Heart right ventricle (tissue), 16 donors: ENCODE measurements around the gene CLCN4. TPM values are rescaled to one million over a fixed set of nuclear protein-coding genes. Genes with fewer than 3 reads are reported as not detected.
A peak's percentile ranks its signal among the peaks of the same experiment; 100 is the strongest.

Experiments
- ATAC-seq, 8 donors: fragments of 200-7000 bp; cut with Tn5 transposase; one replicate each; pipeline ENCODE4 v1.9.1; 2020; ENCODE audit warnings: mild to moderate bottlenecking in 8 of 8, moderate library complexity in 8 of 8, moderate number of reproducible peaks in 1 of 8
- DNase-seq, 2 donors: peaks; one replicate each; pipeline ENCODE4 v3.0.0-alpha.2; 2020
- H3K27ac ChIP-seq, 10 donors: fragments of 200-600 bp; sonication (generic) in 2 of 10; one replicate each; pipeline versions ENCODE4 v1.5.0 to v1.8.0; 2020 to 2022; ENCODE audit warnings: mild to moderate bottlenecking in 3 of 10
- H3K27me3 ChIP-seq, 7 donors: fragments of 200-600 bp; one replicate each; pipeline ENCODE4 v1.8.0; 2021 to 2022; ENCODE audit warnings: mild to moderate bottlenecking in 2 of 7
- H3K36me3 ChIP-seq, 9 donors: fragments of 200-600 bp; sonication (generic) in 1 of 9; one replicate each; pipeline versions ENCODE4 v1.5.0 to v1.8.0; 2020 to 2022; ENCODE audit warnings: mild to moderate bottlenecking in 2 of 9
- H3K4me1 ChIP-seq, 9 donors: fragments of 200-600 bp; sonication (generic) in 1 of 9; one replicate each; pipeline versions ENCODE4 v1.5.0 to v1.8.0; 2020 to 2022; ENCODE audit warnings: mild to moderate bottlenecking in 4 of 9
- H3K4me3 ChIP-seq, 10 donors: fragments of 200-600 bp; sonication (generic) in 2 of 10; one replicate each; pipeline versions ENCODE4 v1.5.0 to v1.8.0; 2020 to 2022; ENCODE audit warnings: mild to moderate bottlenecking in 7 of 10, moderate library complexity in 2 of 10
- H3K9me3 ChIP-seq, 11 donors: fragments of 200-600 bp in 10 of 11; sonication (generic) in 2 of 11; one replicate each; pipeline versions ENCODE4 v1.5.0 to v1.8.0; 2013 to 2022; ENCODE audit warnings: mild to moderate bottlenecking in 2 of 11, control low read depth in 1 of 11, moderate library complexity in 1 of 11
- WGBS, 2 donors: extraction: QIAGEN DNeasy Blood & Tissue Kit; methylation state at CpG; one replicate each; pipeline ENCODE4 v1.1.7; 2013; ENCODE audit warnings: inconsistent platforms in 1 of 2; 5-methylcytosine and 5-hydroxymethylcytosine counted together
- intact Hi-C, 10 donors: fragments of 100-400 bp; cut with DNase I; formaldehyde crosslinking; loops; one replicate each; pipeline versions ENCODE4 v1.11.1 to v1.14.2; 2022
- polyA plus RNA-seq, 2 donors: library from polyadenylated mRNA; stranded (reverse); fragments of 200-250 nt; gene quantifications; one replicate each; pipeline ENCODE4 v1.2.3, GENCODE V29; 2013
- total RNA-seq, 10 donors: library from RNA; stranded (reverse); fragmentation: NEBNext Ultra II Directional in 3 of 10; extraction: Animal tissue kit (Norgen Biotek cat#: 25700) in 3 of 10; gene quantifications; one replicate each; pipeline versions ENCODE4 v1.2.1 to v1.2.4, GENCODE V29; 2021 to 2023
- TF ChIP-seq, protein P1 (sequence below), 9 donors: fragments of 200-600 bp; sonication (generic) in 2 of 9; IDR thresholded peaks; one replicate each; pipeline versions ENCODE4 v1.5.0 to v1.8.0; 2021 to 2022; ENCODE audit warnings: antibody characterized with exemption in 9 of 9, mild to moderate bottlenecking in 5 of 9, moderate library complexity in 1 of 9
- donor health status: Arrhythmogenic right ventricular cardiomyopathy.
- donor health status: ischemic (EF 13 %, LVEDD 7.1; RV severe dilation, severe dysfunction).
- donor health status: healthy with polysubstance abuse.
- donor health status: DM: no; HTN: yes; CAD: no.
- donor health status: DM: no; HTN: no; CAD: no.
- donor health status: ischemic (EF 25% LVEDD 6.9; RV normal size, moderate dysfunction).
- donor health status: ischemic (EF 25% LVEDD 5.7; RV mildly dilated, moderate dysfunction).
- donor health status: healthy.
- donor health status: DM: yes; HTN: yes; CAD: no.
- donor health status: Ischemic cardiomyopathy.
- donor health status: ischemic (EF 35%, LVEDD 5.7; RV mildly dilated, moderate dysfunction).
- donor health status: nonischemic (EF 11% LVEDD 7.7; RV severe dilation, severe dysfunction).
- donor health status: DM: yes; HTN: yes; CAD: no.
- donor health status: PGD.
- donor health status: ischemic (EF 29% LVEDD 5.4; RV normal size, mild dysfunction).
- donor health status: nonischemic (EF 23%, LVEDD 6.1; RV moderate dilation, normal function).

CLCN4 gene
- total and polyA plus RNA-seq, 12 donors = 4.0 to 44.9 (median 32.0) TPM

DNA sequence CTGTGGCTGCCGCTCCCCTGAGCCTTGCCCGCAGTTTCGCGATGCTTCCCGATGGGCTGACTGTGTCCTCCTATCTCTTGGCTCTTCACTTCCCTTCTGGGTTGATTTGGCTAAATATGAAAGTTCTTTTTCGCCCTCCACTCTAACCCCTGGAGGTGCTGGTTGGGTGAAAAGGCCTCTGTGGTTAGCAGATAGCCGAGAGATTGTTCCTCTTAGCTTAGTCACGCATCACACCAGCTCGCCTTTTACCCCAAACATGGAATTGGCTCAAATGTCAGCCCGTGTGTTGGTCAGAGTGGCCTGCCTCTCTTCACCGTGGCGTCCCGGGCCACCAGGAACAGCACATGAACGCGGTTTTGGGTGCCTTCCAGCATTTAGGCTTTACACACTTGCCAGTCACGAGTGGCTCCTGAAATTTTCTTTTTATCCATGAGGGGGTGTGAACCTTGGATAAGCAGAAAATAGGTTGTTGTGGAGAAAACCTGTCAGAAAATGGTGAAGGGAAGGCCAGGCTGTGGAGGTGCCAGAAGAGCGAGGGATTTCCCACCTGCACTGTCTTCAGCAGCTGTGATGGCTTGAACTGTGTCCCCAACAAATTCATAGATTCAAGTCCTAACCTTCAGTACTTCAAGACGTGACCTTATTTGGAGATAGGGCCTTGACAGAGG lies 8.9 kb downstream of the CLCN4 start:
- WGBS, 2 donors = 70 to 82% methylated on average over 18 of the region's 18 CpGs
- TF ChIP-seq, protein P1, sequence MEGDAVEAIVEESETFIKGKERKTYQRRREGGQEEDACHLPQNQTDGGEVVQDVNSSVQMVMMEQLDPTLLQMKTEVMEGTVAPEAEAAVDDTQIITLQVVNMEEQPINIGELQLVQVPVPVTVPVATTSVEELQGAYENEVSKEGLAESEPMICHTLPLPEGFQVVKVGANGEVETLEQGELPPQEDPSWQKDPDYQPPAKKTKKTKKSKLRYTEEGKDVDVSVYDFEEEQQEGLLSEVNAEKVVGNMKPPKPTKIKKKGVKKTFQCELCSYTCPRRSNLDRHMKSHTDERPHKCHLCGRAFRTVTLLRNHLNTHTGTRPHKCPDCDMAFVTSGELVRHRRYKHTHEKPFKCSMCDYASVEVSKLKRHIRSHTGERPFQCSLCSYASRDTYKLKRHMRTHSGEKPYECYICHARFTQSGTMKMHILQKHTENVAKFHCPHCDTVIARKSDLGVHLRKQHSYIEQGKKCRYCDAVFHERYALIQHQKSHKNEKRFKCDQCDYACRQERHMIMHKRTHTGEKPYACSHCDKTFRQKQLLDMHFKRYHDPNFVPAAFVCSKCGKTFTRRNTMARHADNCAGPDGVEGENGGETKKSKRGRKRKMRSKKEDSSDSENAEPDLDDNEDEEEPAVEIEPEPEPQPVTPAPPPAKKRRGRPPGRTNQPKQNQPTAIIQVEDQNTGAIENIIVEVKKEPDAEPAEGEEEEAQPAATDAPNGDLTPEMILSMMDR (IDR thresholded peaks at IDR 0.05) = no peak
- Histone ChIP-seq H3K4me1 (peaks cover 0 to 38% (median 8%) of the 10 kb centered on the region in 9 donors), H3K4me3 (no peak overlapping the region), H3K27me3 (peaks cover 0 to 13% (median 0%) of the 10 kb centered on the region in 7 donors), H3K36me3 (no peaks in the 10 kb centered on the region), H3K27ac (peak overlapping the region in 4 of 10 donors; percentile 15 to 71 (median 48)), H3K9me3 (no peaks in the 10 kb centered on the region)
- no peak for DNase-seq
- peak in 5 of 8 donors; percentile 15 to 53 (median 23) for ATAC-seq
- intact Hi-C loops = no loop called here

DNA sequence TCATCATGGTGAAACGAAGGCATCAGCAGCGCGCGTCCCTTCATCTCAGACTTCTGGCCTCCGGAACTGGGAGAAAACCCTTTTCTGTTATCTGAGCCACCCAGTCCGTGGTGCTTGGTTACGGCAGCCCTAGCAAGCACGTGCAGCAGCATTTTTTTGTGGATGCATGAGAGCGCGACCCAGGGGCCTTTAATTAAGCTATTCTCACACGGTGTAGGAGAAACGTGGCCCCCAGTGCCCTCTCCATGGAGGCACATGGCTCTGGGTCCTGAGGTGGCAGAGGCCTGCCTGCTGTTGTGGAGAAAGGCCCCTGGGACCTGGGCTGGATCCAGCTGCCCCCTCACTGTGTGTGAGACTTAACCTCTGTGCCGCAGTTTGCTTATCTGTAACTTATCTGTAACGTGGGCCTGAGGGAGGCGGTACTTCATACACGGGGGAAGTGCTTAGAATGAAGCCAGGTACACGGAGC lies 9.5 kb downstream of the CLCN4 start:
- Histone ChIP-seq H3K27ac (peak overlapping the region in 4 of 10 donors; percentile 29 to 71 (median 48)), H3K27me3 (peaks cover 0 to 8% (median 0%) of the 10 kb centered on the region in 7 donors), H3K36me3 (no peaks in the 10 kb centered on the region), H3K4me1 (peaks cover 0 to 38% (median 8%) of the 10 kb centered on the region in 9 donors), H3K9me3 (no peaks in the 10 kb centered on the region), H3K4me3 (no peak overlapping the region)
- 58 to 59% methylated on average over 17 of the region's 17 CpGs for WGBS, 2 donors
- TF ChIP-seq, protein P1 (IDR thresholded peaks at IDR 0.05) = no peak
- intact Hi-C loops = no loop called here
- ATAC-seq (peak in 6 of 8 donors; percentile 8 to 55 (median 25)), DNase-seq (no peak)

DNA sequence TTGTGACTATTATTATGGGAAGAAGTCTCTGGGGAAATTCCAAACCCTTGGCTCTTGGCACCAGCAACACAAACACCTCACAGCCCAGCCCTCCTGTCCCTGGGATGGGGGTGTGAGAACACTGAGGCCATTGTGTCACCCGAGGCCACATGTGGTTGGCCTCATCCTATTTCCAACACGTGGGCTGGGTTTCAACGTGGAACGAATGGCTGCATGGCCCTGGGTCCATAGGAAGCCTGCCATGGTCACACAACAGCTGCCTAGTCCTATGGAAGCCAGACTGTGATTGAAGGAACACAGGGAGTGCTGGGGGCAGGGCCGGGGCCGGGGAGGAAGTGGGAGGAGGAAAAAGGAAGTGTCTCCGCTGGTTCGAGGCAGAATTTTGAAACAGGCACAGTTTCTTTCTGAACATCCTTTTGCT lies 10.0 kb downstream of the CLCN4 start:
- Histone ChIP-seq H3K27me3 (peaks cover 0 to 3% (median 0%) of the 10 kb centered on the region in 7 donors), H3K9me3 (no peaks in the 10 kb centered on the region), H3K4me3 (no peak overlapping the region), H3K4me1 (peaks cover 0 to 38% (median 8%) of the 10 kb centered on the region in 9 donors), H3K27ac (peak overlapping the region in 4 of 10 donors; percentile 29 to 71 (median 52)), H3K36me3 (no peaks in the 10 kb centered on the region)
- intact Hi-C loops = no loop called here
- DNase-seq (no peak), ATAC-seq (peak in 7 of 8 donors; percentile 45 to 83 (median 55))
- WGBS, 2 donors = 30% methylated on average over 5 to 8 of the region's 8 CpGs
- TF ChIP-seq, protein P1 (IDR thresholded peaks at IDR 0.05) = no peak

DNA sequence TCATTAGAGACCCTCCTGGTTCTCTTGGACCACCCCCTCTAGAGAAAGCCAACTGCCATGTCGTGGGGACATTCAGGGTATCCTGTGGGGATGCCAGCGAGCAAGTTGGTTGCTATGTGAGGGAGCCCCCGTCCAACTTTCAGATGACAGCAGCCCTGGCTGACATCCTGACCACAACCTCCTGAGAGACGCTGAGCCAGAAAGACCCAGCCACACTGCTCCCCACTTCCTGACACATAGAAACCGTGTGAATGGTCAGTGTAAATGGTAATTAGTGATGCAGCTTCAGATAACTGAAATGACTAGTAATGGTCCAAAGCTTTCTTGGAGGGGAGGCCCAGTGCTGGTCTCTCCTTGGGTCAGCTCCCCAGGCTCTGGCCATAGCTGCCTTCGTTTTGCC lies 10.8 kb downstream of the CLCN4 start:
- Histone ChIP-seq H3K4me3 (no peak overlapping the region), H3K27ac (peak overlapping the region in 2 of 10 donors; percentile 48 to 71)
- intact Hi-C loops = no loop called here

More for the DNA sequence above, 10.8 kb downstream of the CLCN4 start:
- Histone ChIP-seq H3K9me3 (no peaks in the 10 kb centered on the region), H3K27me3 (peaks cover 0 to 2% (median 0%) of the 10 kb centered on the region in 7 donors), H3K36me3 (no peaks in the 10 kb centered on the region), H3K4me1 (peaks cover 0 to 38% (median 8%) of the 10 kb centered on the region in 9 donors)
- ATAC-seq = no peak
- 81 to 91% methylated on average over 6 of the region's 6 CpGs for WGBS, 2 donors
- no peak for DNase-seq
- TF ChIP-seq, protein P1 (IDR thresholded peaks at IDR 0.05) = no peak
